Natural killer cell (primary cell): ENCODE measurements around the gene NANS. TPM values are rescaled to one million over a fixed set of nuclear protein-coding genes. Genes with fewer than 3 reads are reported as not detected.

Experiments used
- ATAC-seq, 3 donors: fragments of 150-1000 bp in 2 of 3; fragments of 200-7000 bp in 1 of 3; cut with Tn5 transposase; 1 replicate in 1 of 3; 2 replicates in 2 of 3; pipeline ENCODE4 v1.10.0; 2021; ENCODE audit warnings: mild to moderate bottlenecking in 2 of 3, moderate library complexity in 2 of 3
- DNase-seq, 2 donors: peaks; one replicate each; pipeline versions ENCODE4 v3.0.0 to v3.0.0-alpha.2; 2013 to 2021; ENCODE audit warnings: mixed read lengths in 1 of 2
- H3K27ac ChIP-seq: one replicate; pipeline ENCODE4 v1.5.1; 2013; ENCODE audit warnings: mild to moderate bottlenecking, low read length
- H3K27me3 ChIP-seq: one replicate; pipeline ENCODE4 v1.6.1; 2013; ENCODE audit warnings: low read length; ENCODE audit not compliant: control insufficient read depth, insufficient read depth
- H3K36me3 ChIP-seq: one replicate; pipeline ENCODE4 v1.6.1; 2013; ENCODE audit warnings: low read length; ENCODE audit not compliant: control insufficient read depth, insufficient read depth
- H3K4me1 ChIP-seq: one replicate; pipeline ENCODE4 v1.6.1; 2013; ENCODE audit warnings: low read length; ENCODE audit not compliant: control insufficient read depth, insufficient read depth
- H3K4me3 ChIP-seq: one replicate; pipeline ENCODE4 v1.5.1; 2013; ENCODE audit warnings: low read length
- H3K9me3 ChIP-seq: one replicate; pipeline ENCODE4 v1.6.1; 2013; ENCODE audit warnings: low read length; ENCODE audit not compliant: control insufficient read depth, insufficient read depth
- H3K27ac Mint-ChIP-seq, 2 donors: one replicate each; pipeline ENCODE4 v1.8.0; 2022; ENCODE audit warnings: mild to moderate bottlenecking in 2 of 2, mixed read lengths in 2 of 2, moderate library complexity in 1 of 2
- H3K27me3 Mint-ChIP-seq, 2 donors: one replicate each; pipeline ENCODE4 v1.8.0; 2022; ENCODE audit warnings: low read depth in 2 of 2, mixed read lengths in 2 of 2
- H3K36me3 Mint-ChIP-seq: one replicate; pipeline ENCODE4 v1.8.0; 2022; ENCODE audit warnings: mixed read lengths
- H3K4me1 Mint-ChIP-seq, 2 donors: one replicate each; pipeline ENCODE4 v1.8.0; 2022; ENCODE audit warnings: mixed read lengths in 2 of 2
- H3K4me3 Mint-ChIP-seq: one replicate; pipeline ENCODE4 v1.8.0; 2022; ENCODE audit warnings: mild to moderate bottlenecking, moderate library complexity, mixed read lengths
- H3K9me3 Mint-ChIP-seq, 2 donors: one replicate each; pipeline ENCODE4 v1.8.0; 2022; ENCODE audit warnings: mixed read lengths in 2 of 2
- CTCF ChIP-seq: fragments of 200-600 bp; IDR thresholded peaks from one replicate; pipeline ENCODE4 v1.8.0; 2022; ENCODE audit warnings: antibody characterized with exemption
- WGBS: methylation state at CpG from one replicate; pipeline ENCODE4 v1.1.7; 2013; ENCODE audit warnings: missing lambda C conversion rate; ENCODE audit not compliant: insufficient coverage; 5-methylcytosine and 5-hydroxymethylcytosine counted together
- intact Hi-C: fragments of 100-400 bp; cut with micrococcal nuclease; formaldehyde crosslinking; loops from one replicate; pipeline ENCODE4 v1.14.2; 2022
- total RNA-seq, 4 donors: library from RNA; stranded (reverse); fragments of 120-200 nt in 1 of 4; gene quantifications; one replicate each; pipeline versions ENCODE4 v1.2.3 to v1.2.4, GENCODE V29; 2013 to 2022

Gene NANS
- total RNA-seq, 3 donors from 2014 or later (not counting 1 experiment from before 2014, with no cell fraction given): 30.7 to 36.8 (median 34.1) TPM

DNA sequence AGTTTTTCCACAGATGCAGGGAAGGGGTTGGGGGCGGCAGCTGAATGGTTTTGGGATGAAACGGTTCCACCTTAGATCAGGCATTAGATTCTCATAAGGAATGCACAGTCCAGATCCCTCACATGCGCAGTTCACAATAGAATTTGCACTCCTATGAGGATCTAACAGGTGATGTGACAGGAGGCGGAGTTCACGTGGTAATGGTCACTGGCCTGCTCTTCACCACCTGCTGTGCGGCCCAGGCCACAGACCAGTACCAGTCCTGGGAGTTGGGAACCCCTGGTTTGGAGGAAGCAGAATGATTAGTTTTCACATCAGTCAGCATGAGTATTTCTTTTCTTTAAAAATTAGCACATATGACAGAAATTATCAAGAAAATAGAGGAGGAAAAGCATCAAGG lies 47.1 kb upstream of the NANS start:
- Mint-ChIP-seq H3K9me3 (no peaks in the 10 kb centered on the region), H3K4me1 (peaks cover 13 to 19% of the 10 kb centered on the region in 2 donors), H3K4me3 (no peak overlapping the region), H3K27me3 (no peaks in the 10 kb centered on the region), H3K27ac (peak overlapping the region; percentile 43 to 70), H3K36me3 (peaks cover 30% of the 10 kb centered on the region)
- DNase-seq: no peak
- no peak for ATAC-seq
- H3K4me1 ChIP-seq: peaks cover 5% of the 10 kb centered on the region
- intact Hi-C loops: no loop called here
- no peak overlapping the region for H3K27ac ChIP-seq
- TF ChIP-seq CTCF: no peak
- H3K36me3 ChIP-seq: peaks cover 79% of the 10 kb centered on the region
- H3K9me3 ChIP-seq: no peaks in the 10 kb centered on the region
- H3K27me3 ChIP-seq: no peaks in the 10 kb centered on the region
- H3K4me3 ChIP-seq: no peak overlapping the region
- 94% methylated on average over 6 of the region's 6 CpGs for WGBS

- intact Hi-C loops: no loop called here
- DNase-seq: no peak
- WGBS: 100% methylated on average over 1 of the region's 1 CpG
- Histone ChIP-seq H3K36me3 (peaks cover 80% of the 10 kb centered on the region), H3K4me3 (no peak overlapping the region), H3K4me1 (peaks cover 5% of the 10 kb centered on the region), H3K9me3 (no peaks in the 10 kb centered on the region), H3K27ac (no peak overlapping the region), H3K27me3 (no peaks in the 10 kb centered on the region)
- Mint-ChIP-seq H3K4me3 (no peak overlapping the region), H3K9me3 (no peaks in the 10 kb centered on the region), H3K27me3 (no peaks in the 10 kb centered on the region), H3K27ac (peak overlapping the region; percentile 43 to 70), H3K4me1 (peaks cover 13 to 16% of the 10 kb centered on the region in 2 donors), H3K36me3 (peaks cover 25% of the 10 kb centered on the region)
- ATAC-seq: no peak
- no peak for TF ChIP-seq CTCF
Observed at GRCh38 chr9:98009936-98010335, 46.6 kb upstream of the NANS start.

DNA sequence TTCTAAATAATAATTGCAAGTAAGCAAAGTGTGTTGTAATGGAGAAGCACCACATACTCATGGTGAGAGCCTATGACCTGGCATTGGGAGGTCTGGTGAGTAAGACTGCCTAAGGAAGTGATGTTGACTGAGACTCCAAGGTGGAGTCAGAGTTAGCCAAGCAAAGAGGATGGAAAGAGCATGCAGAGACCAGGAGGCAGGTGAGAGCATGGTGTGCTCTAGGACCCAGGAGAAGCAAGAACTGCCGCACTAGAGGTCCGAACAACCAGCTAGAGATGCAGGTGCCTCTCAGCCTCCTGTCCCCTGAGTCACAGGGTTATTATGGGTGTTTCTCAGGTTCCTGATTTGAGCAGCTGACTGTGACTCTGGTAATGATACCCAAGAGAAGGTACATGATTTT lies 46.1 kb upstream of the NANS start:
- no peak for TF ChIP-seq CTCF
- ATAC-seq: peak in 2 of 3 donors; percentile 45 to 64
- H3K27ac ChIP-seq: no peak overlapping the region
- Mint-ChIP-seq H3K9me3 (no peaks in the 10 kb centered on the region), H3K4me1 (peaks cover 13 to 16% of the 10 kb centered on the region in 2 donors), H3K27me3 (no peaks in the 10 kb centered on the region), H3K27ac (peak overlapping the region in 1 of 2 donors; percentile 12), H3K4me3 (no peak overlapping the region), H3K36me3 (peaks cover 24% of the 10 kb centered on the region)
- 46% methylated on average over 2 of the region's 2 CpGs for WGBS
- peaks cover 78% of the 10 kb centered on the region for H3K36me3 ChIP-seq
- no peaks in the 10 kb centered on the region for H3K27me3 ChIP-seq
- H3K4me1 ChIP-seq: peaks cover 5% of the 10 kb centered on the region
- H3K4me3 ChIP-seq: no peak overlapping the region
- intact Hi-C loops: no loop called here
- DNase-seq: peak in 1 of 2 donors; percentile 19
- H3K9me3 ChIP-seq: no peaks in the 10 kb centered on the region

GRCh38 chr9:98011122-98011521 lies 45.4 kb upstream of the NANS start:
- Mint-ChIP-seq H3K27me3 (no peaks in the 10 kb centered on the region), H3K9me3 (no peaks in the 10 kb centered on the region), H3K4me1 (peaks cover 13 to 16% of the 10 kb centered on the region in 2 donors), H3K36me3 (peaks cover 24% of the 10 kb centered on the region), H3K27ac (peak overlapping the region in 1 of 2 donors; percentile 12), H3K4me3 (no peak overlapping the region)
- Histone ChIP-seq H3K27ac (no peak overlapping the region), H3K4me3 (no peak overlapping the region), H3K27me3 (no peaks in the 10 kb centered on the region), H3K4me1 (peaks cover 5% of the 10 kb centered on the region), H3K36me3 (peaks cover 76% of the 10 kb centered on the region), H3K9me3 (no peaks in the 10 kb centered on the region)
- no peak for TF ChIP-seq CTCF
- WGBS: over 99% methylated on average over 7 of the region's 7 CpGs
- ATAC-seq: no peak
- intact Hi-C loops: no loop called here
- no peak for DNase-seq
